Panc1 (cell line): Measurements from ENCODE around the gene DLG2. TPM values are rescaled to one million over a fixed set of nuclear protein-coding genes. Genes with fewer than 3 reads are reported as not detected.

Experiments used
- ATAC-seq: fragments of 200-7000 bp; cut with Tn5 transposase; 2 replicates; pipeline ENCODE4 v1.9.1; 2020; ENCODE audit warnings: mild to moderate bottlenecking, moderate library complexity
- BruUV-seq: library from RNA; stranded (reverse); fragments of 400-500 nt; replicated peaks from 2 replicates; lab custom pipeline; 2021; lab: Mats Ljungman, UMichigan
- CTCF ChIA-PET: fragments of 300-600 bp; sonication (Branson Sonifier 250); formaldehyde crosslinking; loops from one replicate; lab custom pipeline; 2022; ENCODE audit warnings: antibody characterized with exemption; lab: Charles Lee
- POLR2A ChIA-PET: fragments of 300-600 bp; sonication (Branson Sonifier 250); formaldehyde crosslinking; loops from one replicate; lab custom pipeline; 2022; ENCODE audit warnings: antibody characterized with exemption; lab: Charles Lee
- DNase-seq: peaks from one replicate; pipeline ENCODE4 v3.0.0-alpha.2; 2010; ENCODE audit warnings: low read depth, low spot score
- H3K27ac ChIP-seq: 2 replicates; pipeline ENCODE4 v1.5.1; 2011; ENCODE audit warnings: mild to moderate bottlenecking, low read length, inconsistent platforms
- H3K27me3 ChIP-seq: fragments of 200-500 bp; sonication (Bioruptor generic); 2 replicates; pipeline ENCODE4 v1.6.0; 2014; ENCODE audit warnings: low read length, inconsistent platforms; ENCODE audit not compliant: control insufficient read depth, insufficient read depth
- H3K36me3 ChIP-seq: fragments of 200-500 bp; sonication (Bioruptor generic); 2 replicates; pipeline ENCODE4 v1.5.1; 2014; ENCODE audit warnings: inconsistent platforms, mild to moderate bottlenecking, low read length, moderate library complexity; ENCODE audit not compliant: control insufficient read depth, insufficient read depth
- H3K4me1 ChIP-seq: 2 replicates; pipeline ENCODE4 v1.5.1; 2011; ENCODE audit warnings: inconsistent platforms, mild to moderate bottlenecking, low read length, moderate library complexity; ENCODE audit not compliant: control insufficient read depth, insufficient read depth
- H3K4me3 ChIP-seq, 2 experiments: 2 replicates each; pipeline ENCODE4 v1.5.1; 2011 to 2012; ENCODE audit warnings: low read depth in 2 of 2, low read length in 2 of 2, mild to moderate bottlenecking in 2 of 2, inconsistent platforms in 1 of 2, moderate library complexity in 1 of 2
- H3K9me3 ChIP-seq: fragments of 200-500 bp; sonication (Bioruptor generic); 2 replicates; pipeline ENCODE4 v1.5.1; 2014; ENCODE audit warnings: low read depth, mild to moderate bottlenecking, inconsistent platforms, low read length, moderate library complexity; ENCODE audit not compliant: control insufficient read depth, insufficient read depth
- CTCF ChIP-seq: fragments of 450-650 bp; IDR thresholded peaks from 2 replicates; pipeline ENCODE4 v1.5.1; 2017; ENCODE audit warnings: mild to moderate bottlenecking
- POLR2AphosphoS5 ChIP-seq: IDR thresholded peaks from 2 replicates; pipeline ENCODE4 v1.6.1; 2012; ENCODE audit warnings: mild to moderate bottlenecking, low read depth, low read length, moderate library complexity
- SIN3A ChIP-seq: IDR thresholded peaks from 2 replicates; pipeline ENCODE4 v1.6.1; 2012; ENCODE audit warnings: low read depth, mild to moderate bottlenecking, low read length, moderate library complexity, borderline replicate concordance; ENCODE audit not compliant: insufficient read depth
- TCF7L2 ChIP-seq: IDR thresholded peaks from 2 replicates; pipeline ENCODE4 v1.6.1; 2011; ENCODE audit warnings: mild to moderate bottlenecking, low read depth, low read length, inconsistent platforms
- in situ Hi-C: cut with HindIII; loops from 2 replicates; pipeline ENCODE4 v1.10.0; 2016; ENCODE audit warnings: low sequenced_read_pairs, low pct_unique_long_range_greater_than_20kb
- intact Hi-C: fragments of 100-400 bp; cut with micrococcal nuclease; formaldehyde crosslinking; loops from one replicate; pipeline ENCODE4 v1.10.0; 2022; ENCODE audit not compliant: unreplicated experiment
- total RNA-seq: library from RNA; stranded (reverse); gene quantifications from one replicate; pipeline ENCODE4 v1.2.1, GENCODE V29; 2021; ENCODE audit not compliant: unreplicated experiment
- TF ChIP-seq, protein P1 (sequence below), 2 experiments: IDR thresholded peaks; 2 replicates each; pipeline ENCODE4 v1.6.1; 2011 to 2012; ENCODE audit warnings: low read depth in 2 of 2, control low read depth in 1 of 2, low read length in 1 of 2, mild to moderate bottlenecking in 1 of 2, moderate library complexity in 1 of 2; ENCODE audit not compliant: insufficient read depth in 1 of 2

DLG2 gene
- total RNA-seq, 1 experiment from 2014 or later = 4.2 TPM

GRCh38 chr11:83540728-83541127, 2086.4 kb downstream of the DLG2 start:
- no TSS peak for BruUV-seq
- DNase-seq = no peak
- Histone ChIP-seq H3K9me3 (no peaks in the 10 kb centered on the region), H3K27ac (no peak overlapping the region), H3K4me3 (no peak overlapping the region), H3K4me1 (no peaks in the 10 kb centered on the region), H3K36me3 (no peaks in the 10 kb centered on the region), H3K27me3 (peaks cover 2% of the 10 kb centered on the region; the same call in 1 of the 2 replicates)
- no peak for ATAC-seq
- TF ChIP-seq SIN3A (no peak), POLR2AphosphoS5 (no peak), TCF7L2 (no peak), CTCF (no peak)
- TF ChIP-seq, protein P1, sequence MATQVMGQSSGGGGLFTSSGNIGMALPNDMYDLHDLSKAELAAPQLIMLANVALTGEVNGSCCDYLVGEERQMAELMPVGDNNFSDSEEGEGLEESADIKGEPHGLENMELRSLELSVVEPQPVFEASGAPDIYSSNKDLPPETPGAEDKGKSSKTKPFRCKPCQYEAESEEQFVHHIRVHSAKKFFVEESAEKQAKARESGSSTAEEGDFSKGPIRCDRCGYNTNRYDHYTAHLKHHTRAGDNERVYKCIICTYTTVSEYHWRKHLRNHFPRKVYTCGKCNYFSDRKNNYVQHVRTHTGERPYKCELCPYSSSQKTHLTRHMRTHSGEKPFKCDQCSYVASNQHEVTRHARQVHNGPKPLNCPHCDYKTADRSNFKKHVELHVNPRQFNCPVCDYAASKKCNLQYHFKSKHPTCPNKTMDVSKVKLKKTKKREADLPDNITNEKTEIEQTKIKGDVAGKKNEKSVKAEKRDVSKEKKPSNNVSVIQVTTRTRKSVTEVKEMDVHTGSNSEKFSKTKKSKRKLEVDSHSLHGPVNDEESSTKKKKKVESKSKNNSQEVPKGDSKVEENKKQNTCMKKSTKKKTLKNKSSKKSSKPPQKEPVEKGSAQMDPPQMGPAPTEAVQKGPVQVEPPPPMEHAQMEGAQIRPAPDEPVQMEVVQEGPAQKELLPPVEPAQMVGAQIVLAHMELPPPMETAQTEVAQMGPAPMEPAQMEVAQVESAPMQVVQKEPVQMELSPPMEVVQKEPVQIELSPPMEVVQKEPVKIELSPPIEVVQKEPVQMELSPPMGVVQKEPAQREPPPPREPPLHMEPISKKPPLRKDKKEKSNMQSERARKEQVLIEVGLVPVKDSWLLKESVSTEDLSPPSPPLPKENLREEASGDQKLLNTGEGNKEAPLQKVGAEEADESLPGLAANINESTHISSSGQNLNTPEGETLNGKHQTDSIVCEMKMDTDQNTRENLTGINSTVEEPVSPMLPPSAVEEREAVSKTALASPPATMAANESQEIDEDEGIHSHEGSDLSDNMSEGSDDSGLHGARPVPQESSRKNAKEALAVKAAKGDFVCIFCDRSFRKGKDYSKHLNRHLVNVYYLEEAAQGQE (IDR thresholded peaks at IDR 0.05; ENCODE audit: insufficient read depth in 1 of 2, low read depth in 2 of 2, low read length in 1 of 2) = no peak
- ChIA-PET POLR2A (no interaction called here), CTCF (no interaction called here)
- intact Hi-C loops = no loop called here
- in situ Hi-C loops = no loop called here

DNA sequence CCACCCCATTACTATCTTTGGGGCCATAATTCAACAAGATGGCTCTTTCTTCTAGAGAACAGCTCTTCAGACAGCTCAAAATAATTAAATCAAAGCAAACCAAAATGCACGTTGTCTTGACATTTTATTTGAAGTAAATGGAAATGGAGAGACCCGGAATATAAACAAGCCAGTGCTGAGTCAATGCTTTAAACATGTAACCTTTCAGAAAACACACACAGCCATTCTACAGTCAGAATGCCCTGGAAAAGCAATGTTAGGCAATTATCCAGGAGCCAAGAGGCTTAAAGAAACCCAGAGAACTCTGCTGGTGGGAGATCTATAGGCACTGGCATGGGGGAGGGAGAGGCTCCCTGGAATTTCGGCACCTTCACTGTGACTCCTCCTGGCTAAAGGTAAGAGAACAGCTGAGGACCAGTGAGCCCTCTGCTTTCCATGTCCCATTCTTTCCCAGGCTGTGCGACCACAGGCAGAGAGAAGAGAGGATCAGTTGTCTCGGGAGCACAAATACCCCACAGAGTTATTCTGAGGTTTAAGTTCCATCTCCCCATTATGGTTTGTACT, 2086.9 kb downstream of the DLG2 start:
- ATAC-seq = no peak
- Histone ChIP-seq H3K4me1 (no peaks in the 10 kb centered on the region), H3K9me3 (no peaks in the 10 kb centered on the region), H3K36me3 (no peaks in the 10 kb centered on the region), H3K4me3 (no peak overlapping the region), H3K27ac (no peak overlapping the region), H3K27me3 (peaks cover 2% of the 10 kb centered on the region; the same call in 1 of the 2 replicates)
- POLR2A ChIA-PET = no interaction called here
- intact Hi-C loops (no loop called here), in situ Hi-C loops (no loop called here)
- CTCF ChIA-PET = no interaction called here
- no TSS peak for BruUV-seq
- DNase-seq = no peak
- TF ChIP-seq TCF7L2 (no peak), SIN3A (no peak), POLR2AphosphoS5 (no peak), CTCF (no peak)
- TF ChIP-seq, protein P1 (IDR thresholded peaks at IDR 0.05; ENCODE audit: insufficient read depth in 1 of 2, low read depth in 2 of 2, low read length in 1 of 2) = no peak
